LNCAP (cell line): ENCODE data around the gene SLC27A3.

Source experiments
- CTCF ChIP-seq: fragments of 450-650 bp; IDR thresholded peaks from 2 replicates; pipeline ENCODE4 v1.5.1; 2017; ENCODE audit warnings: mild to moderate bottlenecking

SLC27A3 gene

GRCh38 chr1:153767519-153767918, 7.7 kb upstream of the SLC27A3 start:
- no peak for TF ChIP-seq CTCF

- TF ChIP-seq CTCF, result no peak
These were observed 6.7 kb upstream of the SLC27A3 start for GRCh38 chr1:153768316-153769181.

- TF ChIP-seq CTCF, result no peak
These were observed 6.0 kb upstream of the SLC27A3 start for GRCh38 chr1:153769221-153769620.

- TF ChIP-seq CTCF, result no peak
These were observed 4.4 kb upstream of the SLC27A3 start for GRCh38 chr1:153770797-153771196.

- TF ChIP-seq CTCF, result no peak
These were observed 3.9 kb upstream of the SLC27A3 start for GRCh38 chr1:153771261-153771660.

GRCh38 chr1:153771841-153772593, 3.2 kb upstream of the SLC27A3 start:
- TF ChIP-seq CTCF, result peak; percentile 36

GRCh38 chr1:153773096-153773921, 1.9 kb upstream of the SLC27A3 start:
- TF ChIP-seq CTCF, result no peak
